ENCODE measurements around the gene PGAP6.

Gene PGAP6

DNA sequence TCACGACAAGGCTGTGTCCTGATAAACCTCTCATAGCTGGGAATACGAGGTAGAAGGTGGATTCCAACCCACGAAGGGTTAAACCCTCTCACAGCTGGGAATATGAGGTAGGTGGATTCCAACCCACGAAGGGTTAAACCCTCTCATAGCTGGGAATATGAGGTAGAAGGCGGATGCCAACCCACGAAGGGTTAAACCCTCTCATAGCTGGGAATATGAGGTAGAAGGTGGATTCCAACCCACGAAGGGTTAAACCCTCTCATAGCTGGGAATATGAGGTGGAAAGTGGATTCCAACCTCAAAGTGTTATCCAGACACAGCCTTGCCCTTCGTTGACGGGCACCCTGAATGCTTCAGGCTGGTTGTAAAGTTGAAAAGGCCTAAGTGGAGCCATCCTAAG is 60.2 kb downstream of the PGAP6 start:
- no peaks in the 10 kb centered on the region for H3K4me1 ChIP-seq (ENCODE audit: control insufficient read depth, insufficient read depth, low read length)
- H3K9ac ChIP-seq (ENCODE audit: low read depth, low read length): no peak overlapping the region
- H3K4me3 ChIP-seq (ENCODE audit: low read depth, low read length): no peak overlapping the region
- H3K9me3 ChIP-seq (ENCODE audit: control insufficient read depth, insufficient read depth, low read length): no peaks in the 10 kb centered on the region
- H3K36me3 ChIP-seq (ENCODE audit: control insufficient read depth, insufficient read depth, low read length): peaks cover 12% of the 10 kb centered on the region
- H3K27me3 ChIP-seq (ENCODE audit: control insufficient read depth, insufficient read depth, low read length): no peaks in the 10 kb centered on the region

All from iPS-15b (cell line).